Thoracic aorta endothelial cell (primary cell): ENCODE data around the gene CELF2. TPM values are rescaled to one million over a fixed set of nuclear protein-coding genes. Genes with fewer than 3 reads are reported as not detected.

Source experiments
- total RNA-seq: library from RNA; depleted of rRNA; stranded (reverse); fragments of >200 nt; gene quantifications from 2 replicates; pipeline ENCODE4 v1.2.3, GENCODE V29; 2012

CELF2 gene
- total RNA-seq: 19.5 and 27.5 TPM in 2 replicates

DNA sequence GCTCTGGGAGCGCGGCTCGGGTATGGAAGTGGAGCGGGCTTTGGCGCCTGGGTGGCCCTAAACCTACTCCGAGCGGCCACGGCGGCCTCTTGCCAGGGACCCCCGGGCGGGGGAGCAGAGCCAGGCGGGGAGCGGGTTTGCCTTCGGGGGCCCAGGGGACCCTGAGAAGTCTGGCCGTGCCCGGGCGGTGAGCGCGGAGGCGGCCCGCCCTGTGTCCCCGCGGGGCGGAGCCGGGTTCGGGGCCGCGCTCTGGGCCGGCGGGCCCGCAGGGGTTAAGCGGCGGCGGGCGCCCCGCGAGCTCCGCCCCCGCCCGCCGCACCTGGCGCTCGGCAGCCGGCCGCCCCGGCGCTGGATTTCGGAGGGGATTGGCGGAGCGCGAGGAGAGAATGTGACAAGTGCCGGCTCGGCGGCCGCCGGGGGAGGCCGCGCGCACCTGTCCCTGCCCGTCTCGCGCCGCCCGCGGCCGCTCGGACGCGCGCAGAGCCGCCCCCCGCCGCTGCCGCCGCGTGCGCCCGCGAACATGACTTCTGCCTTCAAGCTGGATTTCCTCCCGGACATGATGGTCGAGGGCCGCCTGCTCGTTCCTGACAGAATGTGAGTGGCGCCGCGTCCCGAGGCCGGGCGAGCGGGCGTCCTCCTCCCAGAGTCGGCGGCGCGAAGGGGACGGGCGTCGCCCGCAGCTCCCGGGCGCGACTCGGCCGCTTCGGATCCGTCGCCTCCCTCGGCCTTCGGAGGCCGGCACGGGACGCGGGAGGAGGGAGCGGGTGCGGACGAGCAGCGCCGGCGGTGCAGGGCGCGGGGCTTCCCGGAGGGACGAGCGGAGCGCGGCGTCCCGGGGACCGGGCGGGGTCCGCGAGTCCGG, at the start of gene CELF2:
CELF2 (plus strand) TSS at position 303 of the 862 bp plus-strand sequence; CDS start at position 521, 218 bp downstream.

